Karpas-422 (cell line): ENCODE measurements around the gene ALK. TPM values are rescaled to one million over a fixed set of nuclear protein-coding genes. Genes with fewer than 3 reads are reported as not detected.

Source experiments
- DNase-seq: peaks from one replicate; pipeline ENCODE4 v3.0.0-alpha.2; 2015
- H2AFZ ChIP-seq: fragments of 200-600 bp; sonication (generic); 2 replicates; pipeline ENCODE4 v1.6.1; 2014; ENCODE audit warnings: antibody characterized with exemption, low read length, mixed read lengths
- H3K27ac ChIP-seq: fragments of 200-600 bp; sonication (generic); 2 replicates; pipeline ENCODE4 v1.5.1; 2014; ENCODE audit warnings: mild to moderate bottlenecking, low read length, moderate library complexity
- H3K27me3 ChIP-seq: fragments of 200-600 bp; sonication (generic); 2 replicates; pipeline ENCODE4 v1.6.1; 2014; ENCODE audit warnings: low read length, mixed read lengths
- H3K36me3 ChIP-seq: fragments of 200-600 bp; sonication (generic); 2 replicates; pipeline ENCODE4 v1.6.1; 2014; ENCODE audit warnings: low read length, mixed read lengths; ENCODE audit not compliant: insufficient read depth
- H3K4me1 ChIP-seq: fragments of 200-600 bp; sonication (generic); 2 replicates; pipeline ENCODE4 v1.6.1; 2014; ENCODE audit warnings: mild to moderate bottlenecking, low read length, mixed read lengths
- H3K4me2 ChIP-seq: fragments of 200-600 bp; sonication (generic); 2 replicates; pipeline ENCODE4 v1.6.1; 2014; ENCODE audit warnings: low read length, low read depth, mild to moderate bottlenecking; ENCODE audit not compliant: poor library complexity, severe bottlenecking
- H3K4me3 ChIP-seq: fragments of 200-600 bp; sonication (generic); 2 replicates; pipeline ENCODE4 v1.5.1; 2014; ENCODE audit warnings: mild to moderate bottlenecking, antibody characterized with exemption, low read length, mixed read lengths
- H3K79me2 ChIP-seq: fragments of 200-600 bp; sonication (generic); 2 replicates; pipeline ENCODE4 v1.6.1; 2014; ENCODE audit warnings: mild to moderate bottlenecking, low read length, mixed read lengths
- H3K9ac ChIP-seq: fragments of 200-600 bp; sonication (generic); 2 replicates; pipeline ENCODE4 v1.6.0; 2014; ENCODE audit warnings: low read length
- H3K9me2 ChIP-seq: fragments of 200-600 bp; sonication (generic), shearing (Covaris generic); replicated peaks from 2 replicates; pipeline ENCODE4 v1.6.0; 2014; ENCODE audit warnings: mild to moderate bottlenecking, low read length, moderate library complexity; ENCODE audit not compliant: insufficient read depth
- H3K9me3 ChIP-seq: fragments of 300-700, 200-600 bp; sonication (generic); 2 replicates; pipeline ENCODE4 v1.6.1; 2014; ENCODE audit warnings: low read length, mixed read lengths
- H4K20me1 ChIP-seq: fragments of 200-600 bp; sonication (generic); 2 replicates; pipeline ENCODE4 v1.6.1; 2014; ENCODE audit warnings: mild to moderate bottlenecking, antibody characterized with exemption, low read length, low read depth; ENCODE audit not compliant: insufficient read depth
- total RNA-seq: library from RNA; depleted of rRNA; stranded (reverse); fragments of >200 nt; shearing (Covaris generic); gene quantifications from 2 replicates; pipeline ENCODE4 v1.2.3, GENCODE V29; 2014; ENCODE audit warnings: low replicate concordance

Gene ALK
- total RNA-seq, 1 experiment from 2014 or later: not detected

GRCh38 chr2:29397713-29398112 lies 523.7 kb downstream of the ALK start:
- no peaks in the 10 kb centered on the region for H3K9me3 ChIP-seq
- no peak overlapping the region for H3K9ac ChIP-seq
- H3K36me3 ChIP-seq: no peaks in the 10 kb centered on the region
- no peak for DNase-seq
- H3K4me1 ChIP-seq: peaks cover 7% of the 10 kb centered on the region
- H3K9me2 ChIP-seq: no peaks in the 10 kb centered on the region
- H3K4me2 ChIP-seq: no peak overlapping the region
- H3K27ac ChIP-seq: no peak overlapping the region
- H3K27me3 ChIP-seq: no peaks in the 10 kb centered on the region
- no peaks in the 10 kb centered on the region for H3K79me2 ChIP-seq
- no peak overlapping the region for H2AFZ ChIP-seq
- H4K20me1 ChIP-seq: no peaks in the 10 kb centered on the region
- no peak overlapping the region for H3K4me3 ChIP-seq

- Histone ChIP-seq H3K9me2 (no peaks in the 10 kb centered on the region), H3K36me3 (no peaks in the 10 kb centered on the region), H3K4me3 (no peak overlapping the region), H3K27me3 (no peaks in the 10 kb centered on the region), H4K20me1 (no peaks in the 10 kb centered on the region), H3K9ac (no peak overlapping the region), H3K4me2 (no peak overlapping the region), H3K27ac (no peak overlapping the region), H3K9me3 (no peaks in the 10 kb centered on the region), H3K4me1 (peaks cover 7% of the 10 kb centered on the region), H3K79me2 (no peaks in the 10 kb centered on the region), H2AFZ (no peak overlapping the region)
- no peak for DNase-seq
Measured at GRCh38 chr2:29397039-29397438, 524.3 kb downstream of the ALK start.

GRCh38 chr2:29394981-29395350 lies 526.4 kb downstream of the ALK start:
- Histone ChIP-seq H3K9me3 (no peaks in the 10 kb centered on the region), H3K36me3 (no peaks in the 10 kb centered on the region), H3K4me2 (no peak overlapping the region), H3K79me2 (no peaks in the 10 kb centered on the region), H3K9me2 (no peaks in the 10 kb centered on the region), H3K4me3 (no peak overlapping the region), H3K9ac (no peak overlapping the region), H3K4me1 (peaks cover 7% of the 10 kb centered on the region), H4K20me1 (no peaks in the 10 kb centered on the region), H3K27ac (no peak overlapping the region), H2AFZ (no peak overlapping the region), H3K27me3 (no peaks in the 10 kb centered on the region)
- no peak for DNase-seq

- Histone ChIP-seq H3K27ac (no peak overlapping the region), H3K36me3 (no peaks in the 10 kb centered on the region)
Measured at GRCh38 chr2:29394311-29394980, 526.9 kb downstream of the ALK start.

GRCh38 chr2:29393676-29394075 lies 527.7 kb downstream of the ALK start:
- Histone ChIP-seq H3K4me1 (peaks cover 7% of the 10 kb centered on the region), H4K20me1 (no peaks in the 10 kb centered on the region), H3K36me3 (no peaks in the 10 kb centered on the region), H3K4me3 (no peak overlapping the region), H2AFZ (no peak overlapping the region), H3K9me3 (no peaks in the 10 kb centered on the region), H3K79me2 (no peaks in the 10 kb centered on the region), H3K9ac (no peak overlapping the region), H3K4me2 (no peak overlapping the region), H3K27me3 (no peaks in the 10 kb centered on the region), H3K27ac (no peak overlapping the region), H3K9me2 (no peaks in the 10 kb centered on the region)
- DNase-seq: no peak

More at GRCh38 chr2:29394311-29394980, 526.9 kb downstream of the ALK start:
- Histone ChIP-seq H3K27me3 (no peaks in the 10 kb centered on the region), H3K9ac (no peak overlapping the region), H3K79me2 (no peaks in the 10 kb centered on the region), H3K4me3 (no peak overlapping the region), H3K9me2 (no peaks in the 10 kb centered on the region), H3K9me3 (no peaks in the 10 kb centered on the region), H2AFZ (no peak overlapping the region), H3K4me2 (no peak overlapping the region), H4K20me1 (no peaks in the 10 kb centered on the region), H3K4me1 (peaks cover 7% of the 10 kb centered on the region)
- no peak for DNase-seq

GRCh38 chr2:29392774-29393173 lies 528.6 kb downstream of the ALK start:
- Histone ChIP-seq H4K20me1 (no peaks in the 10 kb centered on the region), H3K4me1 (no peaks in the 10 kb centered on the region), H3K4me3 (no peak overlapping the region), H3K4me2 (no peak overlapping the region), H3K9me2 (no peaks in the 10 kb centered on the region), H2AFZ (no peak overlapping the region), H3K27me3 (no peaks in the 10 kb centered on the region), H3K27ac (no peak overlapping the region), H3K9ac (no peak overlapping the region), H3K36me3 (no peaks in the 10 kb centered on the region), H3K9me3 (no peaks in the 10 kb centered on the region), H3K79me2 (no peaks in the 10 kb centered on the region)
- DNase-seq: no peak

GRCh38 chr2:29390136-29390535 lies 531.2 kb downstream of the ALK start:
- no peak overlapping the region for H3K4me2 ChIP-seq

GRCh38 chr2:29389686-29390085 lies 531.7 kb downstream of the ALK start:
- Histone ChIP-seq H4K20me1 (no peaks in the 10 kb centered on the region), H3K79me2 (no peaks in the 10 kb centered on the region), H3K9me2 (no peaks in the 10 kb centered on the region), H3K9ac (no peak overlapping the region), H3K4me1 (no peaks in the 10 kb centered on the region), H3K9me3 (no peaks in the 10 kb centered on the region), H3K36me3 (no peaks in the 10 kb centered on the region), H3K4me2 (no peak overlapping the region), H2AFZ (no peak overlapping the region), H3K27ac (no peak overlapping the region), H3K27me3 (no peaks in the 10 kb centered on the region), H3K4me3 (no peak overlapping the region)
- DNase-seq: no peak

More at GRCh38 chr2:29390136-29390535, 531.2 kb downstream of the ALK start:
- no peak for DNase-seq
- H4K20me1 ChIP-seq: no peaks in the 10 kb centered on the region
- H2AFZ ChIP-seq: no peak overlapping the region
- no peaks in the 10 kb centered on the region for H3K9me3 ChIP-seq
- H3K36me3 ChIP-seq: no peaks in the 10 kb centered on the region
- H3K4me3 ChIP-seq: no peak overlapping the region
- no peak overlapping the region for H3K27ac ChIP-seq
- no peaks in the 10 kb centered on the region for H3K79me2 ChIP-seq
- H3K4me1 ChIP-seq: no peaks in the 10 kb centered on the region
- H3K9ac ChIP-seq: no peak overlapping the region
- H3K9me2 ChIP-seq: no peaks in the 10 kb centered on the region
- H3K27me3 ChIP-seq: no peaks in the 10 kb centered on the region
